DOHH2 (cell line): ENCODE results near the gene BIRC3.

Experiments used
- EZH2phosphoT487 ChIP-seq: fragments of 200-600 bp; sonication (generic); IDR thresholded peaks from 2 replicates; pipeline ENCODE4 v1.6.1; 2017; ENCODE audit warnings: borderline replicate concordance, mild to moderate bottlenecking, antibody characterized with exemption, low read length, moderate library complexity, mixed read lengths
- TF ChIP-seq, protein P1 (sequence below): fragments of 200-600 bp; sonication (generic); IDR thresholded peaks from one replicate; pipeline ENCODE4 v1.5.1; 2014; ENCODE audit warnings: antibody characterized with exemption, mild to moderate bottlenecking, low read depth, low read length; ENCODE audit not compliant: poor library complexity, severe bottlenecking

DNA sequence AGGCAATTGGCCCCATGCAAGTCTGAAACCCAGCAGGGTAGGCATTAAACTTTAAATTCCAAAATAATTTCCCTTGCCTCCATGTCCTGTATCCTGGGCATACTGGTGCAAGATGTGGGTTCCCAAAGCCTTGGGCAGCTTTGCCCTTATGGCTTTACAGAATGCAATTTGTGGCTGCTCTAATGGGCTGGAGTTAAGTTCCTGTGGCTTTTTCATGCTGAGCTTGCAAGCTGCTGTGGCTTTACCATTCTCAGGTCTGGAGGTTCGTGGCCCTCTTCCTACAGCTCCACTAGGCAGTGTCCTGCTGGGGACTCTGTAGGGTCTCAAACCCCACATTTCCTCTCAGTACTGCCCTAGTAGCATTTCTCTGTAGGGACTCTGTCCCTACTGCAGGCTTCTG lies 15.0 kb upstream of the BIRC3 start:
- TF ChIP-seq, protein P1, sequence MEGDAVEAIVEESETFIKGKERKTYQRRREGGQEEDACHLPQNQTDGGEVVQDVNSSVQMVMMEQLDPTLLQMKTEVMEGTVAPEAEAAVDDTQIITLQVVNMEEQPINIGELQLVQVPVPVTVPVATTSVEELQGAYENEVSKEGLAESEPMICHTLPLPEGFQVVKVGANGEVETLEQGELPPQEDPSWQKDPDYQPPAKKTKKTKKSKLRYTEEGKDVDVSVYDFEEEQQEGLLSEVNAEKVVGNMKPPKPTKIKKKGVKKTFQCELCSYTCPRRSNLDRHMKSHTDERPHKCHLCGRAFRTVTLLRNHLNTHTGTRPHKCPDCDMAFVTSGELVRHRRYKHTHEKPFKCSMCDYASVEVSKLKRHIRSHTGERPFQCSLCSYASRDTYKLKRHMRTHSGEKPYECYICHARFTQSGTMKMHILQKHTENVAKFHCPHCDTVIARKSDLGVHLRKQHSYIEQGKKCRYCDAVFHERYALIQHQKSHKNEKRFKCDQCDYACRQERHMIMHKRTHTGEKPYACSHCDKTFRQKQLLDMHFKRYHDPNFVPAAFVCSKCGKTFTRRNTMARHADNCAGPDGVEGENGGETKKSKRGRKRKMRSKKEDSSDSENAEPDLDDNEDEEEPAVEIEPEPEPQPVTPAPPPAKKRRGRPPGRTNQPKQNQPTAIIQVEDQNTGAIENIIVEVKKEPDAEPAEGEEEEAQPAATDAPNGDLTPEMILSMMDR, result no peak
- TF ChIP-seq EZH2phosphoT487, result no peak
